ENCODE measurements around the gene SYTL3. TPM values are rescaled to one million over a fixed set of nuclear protein-coding genes. Genes with fewer than 3 reads are reported as not detected.

The SYTL3 gene
- total and polyA plus RNA-seq, 10 of the 15 experiments (the other 5 are each of a cell fraction or from before 2014, with no cell fraction given) = 3.3 to 12.1 (median 6.9) TPM

GRCh38 chr6:158645064-158646022 lies 4.5 kb upstream of the SYTL3 start (continued):
- TF ChIP-seq RELB (IDR thresholded peaks at IDR 0.05; ENCODE audit: low read depth) = no peak
- TF ChIP-seq HCFC1 (IDR thresholded peaks at IDR 0.05; ENCODE audit: low read length) = no peak
- TF ChIP-seq CREB1 (IDR thresholded peaks at IDR 0.05; ENCODE audit: low read depth) = no peak
- no peak for TF ChIP-seq CBX5 (IDR thresholded peaks at IDR 0.05; ENCODE audit: low read depth)
- peak; percentile 89 for TF ChIP-seq MEF2B (IDR thresholded peaks at IDR 0.05; ENCODE audit: partially characterized antibody, poor library complexity, severe bottlenecking)
- no peak for TF ChIP-seq HSF1 (IDR thresholded peaks at IDR 0.05; ENCODE audit: low read depth, low read length)
- TF ChIP-seq ZNF622 (IDR thresholded peaks at IDR 0.05) = no peak
- TF ChIP-seq IRF5 (IDR thresholded peaks at IDR 0.05; ENCODE audit: borderline replicate concordance) = no peak
- 0 out of 2 replicates have a peak, but pooled peaks have one; percentile 15 for TF ChIP-seq IKZF1 (conservative IDR thresholded peaks at IDR 0.05)
- TF ChIP-seq ETV6 (conservative IDR thresholded peaks at IDR 0.05 in 1 of 2, IDR thresholded peaks at IDR 0.05 in 1 of 2; ENCODE audit: borderline replicate concordance in 1 of 2, low read depth in 1 of 2) = no peak
- TF ChIP-seq ATF7 (IDR thresholded peaks at IDR 0.05; ENCODE audit: low read depth) = peak; percentile 37
- TF ChIP-seq JUNB (IDR thresholded peaks at IDR 0.05) = no peak
- TF ChIP-seq SMAD5 (IDR thresholded peaks at IDR 0.05; ENCODE audit: low read depth) = no peak
- TF ChIP-seq GABPA (IDR thresholded peaks at IDR 0.05; ENCODE audit: low read depth) = no peak
- TF ChIP-seq TBL1XR1 (IDR thresholded peaks at IDR 0.05; ENCODE audit: low read depth, low read length) = no peak
- no peak for TF ChIP-seq BACH1 (IDR thresholded peaks at IDR 0.05; ENCODE audit: borderline replicate concordance)
- no peak for TF ChIP-seq NBN (IDR thresholded peaks at IDR 0.05)
- no peak for TF ChIP-seq EGR1 (IDR thresholded peaks at IDR 0.05; ENCODE audit: borderline replicate concordance in 1 of 2, low read depth in 2 of 2, low read length in 2 of 2)
- TF ChIP-seq HDAC6 (IDR thresholded peaks at IDR 0.05; ENCODE audit: unreplicated experiment) = no peak
- no peak for TF ChIP-seq RCOR1 (conservative IDR thresholded peaks at IDR 0.05; ENCODE audit: low read depth, low read length)
- no peak for TF ChIP-seq KLF5 (IDR thresholded peaks at IDR 0.05; ENCODE audit: partially characterized antibody)
- no peak for TF ChIP-seq SUPT20H (IDR thresholded peaks at IDR 0.05; ENCODE audit: borderline replicate concordance, control insufficient read depth, low read depth, low read length)
- TF ChIP-seq SMAD1 (IDR thresholded peaks at IDR 0.05; ENCODE audit: low read depth, partially characterized antibody) = no peak
- no peak for TF ChIP-seq NFYA (IDR thresholded peaks at IDR 0.05; ENCODE audit: borderline replicate concordance, low read depth, low read length)
- TF ChIP-seq CHD1 (IDR thresholded peaks at IDR 0.05; ENCODE audit: low read depth, low read length) = no peak
- 0 out of 2 replicates have a peak, but pooled peaks have one; percentile 31 for TF ChIP-seq EED (IDR thresholded peaks at IDR 0.05; ENCODE audit: low read depth)
- no peak for TF ChIP-seq BRCA1 (IDR thresholded peaks at IDR 0.05; ENCODE audit: low read depth, low read length)
- no peak for TF ChIP-seq RUNX3 (IDR thresholded peaks at IDR 0.05; ENCODE audit: low read length)

All from GM12878 (cell line).